Uterine smooth muscle cell (primary cell): Measurements from ENCODE around the gene CHL1. TPM values are rescaled to one million over a fixed set of nuclear protein-coding genes. Genes with fewer than 3 reads are reported as not detected.

Source experiments
- total RNA-seq: library from RNA; depleted of rRNA; stranded (reverse); fragments of >200 nt; gene quantifications from 2 replicates; pipeline ENCODE4 v1.2.3, GENCODE V29; 2014

Gene CHL1, protein sequence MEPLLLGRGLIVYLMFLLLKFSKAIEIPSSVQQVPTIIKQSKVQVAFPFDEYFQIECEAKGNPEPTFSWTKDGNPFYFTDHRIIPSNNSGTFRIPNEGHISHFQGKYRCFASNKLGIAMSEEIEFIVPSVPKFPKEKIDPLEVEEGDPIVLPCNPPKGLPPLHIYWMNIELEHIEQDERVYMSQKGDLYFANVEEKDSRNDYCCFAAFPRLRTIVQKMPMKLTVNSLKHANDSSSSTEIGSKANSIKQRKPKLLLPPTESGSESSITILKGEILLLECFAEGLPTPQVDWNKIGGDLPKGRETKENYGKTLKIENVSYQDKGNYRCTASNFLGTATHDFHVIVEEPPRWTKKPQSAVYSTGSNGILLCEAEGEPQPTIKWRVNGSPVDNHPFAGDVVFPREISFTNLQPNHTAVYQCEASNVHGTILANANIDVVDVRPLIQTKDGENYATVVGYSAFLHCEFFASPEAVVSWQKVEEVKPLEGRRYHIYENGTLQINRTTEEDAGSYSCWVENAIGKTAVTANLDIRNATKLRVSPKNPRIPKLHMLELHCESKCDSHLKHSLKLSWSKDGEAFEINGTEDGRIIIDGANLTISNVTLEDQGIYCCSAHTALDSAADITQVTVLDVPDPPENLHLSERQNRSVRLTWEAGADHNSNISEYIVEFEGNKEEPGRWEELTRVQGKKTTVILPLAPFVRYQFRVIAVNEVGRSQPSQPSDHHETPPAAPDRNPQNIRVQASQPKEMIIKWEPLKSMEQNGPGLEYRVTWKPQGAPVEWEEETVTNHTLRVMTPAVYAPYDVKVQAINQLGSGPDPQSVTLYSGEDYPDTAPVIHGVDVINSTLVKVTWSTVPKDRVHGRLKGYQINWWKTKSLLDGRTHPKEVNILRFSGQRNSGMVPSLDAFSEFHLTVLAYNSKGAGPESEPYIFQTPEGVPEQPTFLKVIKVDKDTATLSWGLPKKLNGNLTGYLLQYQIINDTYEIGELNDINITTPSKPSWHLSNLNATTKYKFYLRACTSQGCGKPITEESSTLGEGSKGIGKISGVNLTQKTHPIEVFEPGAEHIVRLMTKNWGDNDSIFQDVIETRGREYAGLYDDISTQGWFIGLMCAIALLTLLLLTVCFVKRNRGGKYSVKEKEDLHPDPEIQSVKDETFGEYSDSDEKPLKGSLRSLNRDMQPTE (N-terminal part only)
- under 0.01 TPM in 2 replicates for total RNA-seq

GRCh38 chr3:196311-197148 lies at the start of gene CHL1:
Gene CHL1 (plus strand): TSS chr3:196763. CDS start chr3:319777, 123,014 bp downstream.

